SK-N-MC (cell line): ENCODE data around the gene HCRTR1.

Experiments used
- EZH2 ChIP-seq: fragments of 200-600 bp; sonication (generic); IDR thresholded peaks from one replicate; pipeline ENCODE4 v1.6.1; 2017; ENCODE audit warnings: antibody characterized with exemption
- FOXP2 ChIP-seq: optimal IDR thresholded peaks from 2 replicates; pipeline ENCODE3; 2011; ENCODE audit warnings: mild to moderate bottlenecking, moderate library complexity; ENCODE audit not compliant: insufficient read depth; ENCODE audit errors: extremely low read length, control extremely low read depth
- POLR2AphosphoS5 ChIP-seq: IDR thresholded peaks from 2 replicates; pipeline ENCODE4 v1.6.1; 2012; ENCODE audit warnings: mild to moderate bottlenecking, low read depth, low read length, borderline replicate concordance

GRCh38 chr1:31652891-31653499 lies 35.5 kb downstream of the HCRTR1 start:
- TF ChIP-seq EZH2 (no peak), POLR2AphosphoS5 (no peak), FOXP2 (no peak)
